KG1 (cell line): ENCODE data around the gene NRF1.

Experiments used
- DNase-seq: peaks from one replicate; lab custom pipeline; 2025; lab: John Stamatoyannopoulos, UW

The NRF1 gene

GRCh38 chr7:129686063-129686462, 74.5 kb downstream of the NRF1 start:
- no peak for DNase-seq

- no peak for DNase-seq
Measured at GRCh38 chr7:129688503-129689222, 77.1 kb downstream of the NRF1 start.

GRCh38 chr7:129689995-129690581, 78.6 kb downstream of the NRF1 start:
- DNase-seq, result no peak

- DNase-seq, result no peak
Measured at GRCh38 chr7:129690701-129691100, 79.2 kb downstream of the NRF1 start.

- no peak for DNase-seq
Measured at GRCh38 chr7:129698516-129699418, 87.2 kb downstream of the NRF1 start.

- no peak for DNase-seq
Measured at GRCh38 chr7:129702316-129702715, 90.8 kb downstream of the NRF1 start.

GRCh38 chr7:129702761-129703338, 91.3 kb downstream of the NRF1 start:
- DNase-seq, result no peak

- DNase-seq, result no peak
Measured at GRCh38 chr7:129703751-129704150, 92.2 kb downstream of the NRF1 start.

- no peak for DNase-seq
Measured at GRCh38 chr7:129707910-129708499, 96.5 kb downstream of the NRF1 start.

GRCh38 chr7:129713544-129713943, 102.0 kb downstream of the NRF1 start:
- no peak for DNase-seq

- DNase-seq, result no peak
Measured at GRCh38 chr7:129714514-129715063, 103.1 kb downstream of the NRF1 start.

- no peak for DNase-seq
Measured at GRCh38 chr7:129719980-129720732, 108.6 kb downstream of the NRF1 start.

GRCh38 chr7:129721068-129721467, 109.5 kb downstream of the NRF1 start:
- no peak for DNase-seq

GRCh38 chr7:129723679-129724078, 112.2 kb downstream of the NRF1 start:
- DNase-seq, result no peak

- no peak for DNase-seq
Measured at GRCh38 chr7:129724796-129725195, 113.3 kb downstream of the NRF1 start.

GRCh38 chr7:129728875-129729467, 117.5 kb downstream of the NRF1 start:
- DNase-seq, result no peak

- no peak for DNase-seq
Measured at GRCh38 chr7:129729511-129729910, 118.0 kb downstream of the NRF1 start.

GRCh38 chr7:129730159-129730558, 118.6 kb downstream of the NRF1 start:
- DNase-seq, result no peak

- DNase-seq, result no peak
Measured at GRCh38 chr7:129734400-129734799, 122.9 kb downstream of the NRF1 start.

- DNase-seq, result no peak
Measured at GRCh38 chr7:129739427-129739826, 127.9 kb downstream of the NRF1 start.
